H1 (cell line): ENCODE data around the gene ALDH4A1. TPM values are rescaled to one million over a fixed set of nuclear protein-coding genes. Genes with fewer than 3 reads are reported as not detected.

Source experiments
- CTCF ChIA-PET: fragments of 300-600 bp; sonication (Branson Sonifier 250); formaldehyde crosslinking; loops from one replicate; lab custom pipeline; 2021; ENCODE audit not compliant: partially characterized antibody; lab: Charles Lee
- POLR2A ChIA-PET: fragments of 300-600 bp; sonication (Branson Sonifier 250); formaldehyde crosslinking; loops from one replicate; lab custom pipeline; 2021; ENCODE audit warnings: inconsistent platforms; ENCODE audit not compliant: partially characterized antibody; lab: Charles Lee
- DNase-seq, 2 experiments: peaks; one replicate each; pipeline versions ENCODE4 v3.0.0 to v3.0.0-alpha.2; 2010 to 2022; ENCODE audit warnings: low spot score in 2 of 2, low read depth in 1 of 2, mixed read lengths in 1 of 2
- FAIRE-seq: peaks from 2 replicates; lab custom pipeline; 2011; peaks lifted over from hg19 to GRCh38; lab: Jason Lieb, UNC
- H2AFZ ChIP-seq: 2 replicates; pipeline ENCODE4 v1.8.1; 2012; ENCODE audit warnings: low read length, inconsistent platforms
- H2AK5ac ChIP-seq: 2 replicates; pipeline ENCODE4 v1.6.1; 2013; ENCODE audit warnings: low read depth, low read length
- H2BK120ac ChIP-seq: replicated peaks from 2 replicates; pipeline ENCODE3; 2013; ENCODE audit warnings: low read depth, low read length, inconsistent platforms
- H2BK12ac ChIP-seq: 2 replicates; pipeline ENCODE4 v1.6.1; 2013; ENCODE audit warnings: low read depth, low read length
- H2BK15ac ChIP-seq: 2 replicates; pipeline ENCODE4 v1.6.1; 2013; ENCODE audit warnings: low read length
- H2BK20ac ChIP-seq: 2 replicates; pipeline ENCODE4 v1.6.1; 2013; ENCODE audit warnings: low read length
- H2BK5ac ChIP-seq: 2 replicates; pipeline ENCODE4 v1.6.1; 2013; ENCODE audit warnings: low read depth, low read length
- H3K14ac ChIP-seq: 2 replicates; pipeline ENCODE4 v1.6.1; 2013; ENCODE audit warnings: inconsistent platforms; ENCODE audit not compliant: insufficient read length
- H3K18ac ChIP-seq: 2 replicates; pipeline ENCODE4 v1.6.1; 2013; ENCODE audit warnings: low read length; ENCODE audit errors: extremely low read depth
- H3K23ac ChIP-seq: 2 replicates; pipeline ENCODE4 v1.6.1; 2013; ENCODE audit warnings: inconsistent platforms; ENCODE audit not compliant: insufficient read length
- H3K23me2 ChIP-seq: 2 replicates; pipeline ENCODE4 v1.6.1; 2013; ENCODE audit warnings: low read depth, low read length
- H3K27ac ChIP-seq: 2 replicates; pipeline ENCODE4 v1.6.1; 2011; ENCODE audit warnings: low read depth, low read length, inconsistent platforms
- H3K27me3 ChIP-seq, 4 experiments: replicated peaks in 1 of 4; 1 replicate in 1 of 4; 2 replicates in 3 of 4; pipeline versions ENCODE4 v1.6.1 to v1.8.1; 2011 to 2013; ENCODE audit warnings: low read length in 3 of 4, mild to moderate bottlenecking in 3 of 4, inconsistent platforms in 2 of 4, mixed read lengths in 2 of 4, moderate library complexity in 1 of 4; ENCODE audit not compliant: control insufficient read depth in 3 of 4, insufficient read depth in 3 of 4; ENCODE audit errors: extremely low read depth in 1 of 4
- H3K36me3 ChIP-seq, 4 experiments: 2 replicates each; pipeline versions ENCODE4 v1.6.1 to v1.8.1; 2011 to 2013; ENCODE audit warnings: mild to moderate bottlenecking in 4 of 4, low read length in 3 of 4, moderate library complexity in 2 of 4, control low read depth in 1 of 4, inconsistent platforms in 1 of 4; ENCODE audit not compliant: insufficient read depth in 4 of 4, control insufficient read depth in 2 of 4
- H3K4ac ChIP-seq: replicated peaks from 2 replicates; pipeline ENCODE3; 2013; ENCODE audit warnings: low read length, low read depth, mixed read lengths, inconsistent platforms; ENCODE audit not compliant: insufficient read length
- H3K4me1 ChIP-seq, 4 experiments: replicated peaks in 1 of 4; 1 replicate in 1 of 4; 2 replicates in 3 of 4; pipeline versions ENCODE4 v1.6.1 to v1.8.1; 2011 to 2013; ENCODE audit warnings: low read length in 3 of 4, inconsistent platforms in 2 of 4, mixed read lengths in 1 of 4; ENCODE audit not compliant: insufficient read depth in 4 of 4, control insufficient read depth in 3 of 4
- H3K4me2 ChIP-seq, 2 experiments: 2 replicates each; pipeline versions ENCODE4 v1.6.1 to v1.8.1; 2011 to 2013; ENCODE audit warnings: low read depth in 2 of 2, low read length in 2 of 2, control low read depth in 1 of 2, inconsistent platforms in 1 of 2, mild to moderate bottlenecking in 1 of 2; ENCODE audit not compliant: insufficient read depth in 1 of 2
- H3K4me3 ChIP-seq, 4 experiments: fragments of 200-600, 300-600 bp in 1 of 4; sonication (generic), shearing (Covaris generic), sonication (Bioruptor Twin) in 1 of 4; 2 replicates each; pipeline versions ENCODE4 v1.5.1 to v1.8.1; 2011 to 2016; ENCODE audit warnings: low read length in 4 of 4, low read depth in 3 of 4, control low read depth in 2 of 4, inconsistent platforms in 2 of 4, mild to moderate bottlenecking in 2 of 4, mixed read lengths in 1 of 4, moderate library complexity in 1 of 4; ENCODE audit not compliant: insufficient read depth in 2 of 4; ENCODE audit errors: extremely low read depth in 1 of 4
- H3K56ac ChIP-seq: replicated peaks from 2 replicates; pipeline ENCODE3; 2013; ENCODE audit warnings: low read depth, mild to moderate bottlenecking, mixed read lengths, low read length, inconsistent platforms; ENCODE audit not compliant: insufficient read length
- H3K79me1 ChIP-seq: 2 replicates; pipeline ENCODE4 v1.6.1; 2013; ENCODE audit warnings: low read depth, low read length, control low read depth
- H3K79me2 ChIP-seq, 2 experiments: 2 replicates each; pipeline versions ENCODE4 v1.6.1 to v1.8.1; 2012 to 2013; ENCODE audit warnings: low read length in 2 of 2, mild to moderate bottlenecking in 2 of 2, inconsistent platforms in 1 of 2; ENCODE audit not compliant: insufficient read depth in 2 of 2, control insufficient read depth in 1 of 2
- H3K9ac ChIP-seq, 4 experiments: replicated peaks in 1 of 4; 1 replicate in 1 of 4; 2 replicates in 3 of 4; pipeline versions ENCODE4 v1.6.1 to v1.8.1; 2011 to 2013; ENCODE audit warnings: low read depth in 3 of 4, low read length in 3 of 4, control low read depth in 2 of 4, mild to moderate bottlenecking in 2 of 4, moderate library complexity in 2 of 4, inconsistent platforms in 1 of 4; ENCODE audit errors: extremely low read depth in 1 of 4
- H3K9me3 ChIP-seq, 2 experiments: 2 replicates each; pipeline versions ENCODE4 v1.6.1 to v1.8.1; 2012 to 2013; ENCODE audit warnings: mild to moderate bottlenecking in 2 of 2, moderate library complexity in 2 of 2, control low read depth in 1 of 2, inconsistent platforms in 1 of 2, low read depth in 1 of 2, low read length in 1 of 2, mixed read lengths in 1 of 2; ENCODE audit not compliant: insufficient read depth in 2 of 2
- H4K20me1 ChIP-seq, 2 experiments: replicated peaks in 1 of 2; 2 replicates each; pipeline versions ENCODE3 to v1.8.1; 2011 to 2013; ENCODE audit warnings: inconsistent platforms in 2 of 2, low read length in 2 of 2, mild to moderate bottlenecking in 1 of 2; ENCODE audit not compliant: insufficient read depth in 2 of 2, control insufficient read depth in 1 of 2
- H4K5ac ChIP-seq: 2 replicates; pipeline ENCODE4 v1.6.1; 2013; ENCODE audit warnings: low read length, low read depth, mixed read lengths, inconsistent platforms; ENCODE audit not compliant: insufficient read length
- H4K8ac ChIP-seq: 2 replicates; pipeline ENCODE4 v1.8.0; 2013; ENCODE audit warnings: mild to moderate bottlenecking, moderate library complexity, low read length, inconsistent platforms; ENCODE audit not compliant: insufficient read depth; ENCODE audit errors: extremely low read depth
- H4K91ac ChIP-seq: replicated peaks from 2 replicates; pipeline ENCODE3; 2013; ENCODE audit warnings: low read length, mixed read lengths, inconsistent platforms; ENCODE audit not compliant: insufficient read length
- ATF3 ChIP-seq: IDR thresholded peaks from 2 replicates; pipeline ENCODE4 v1.6.1; 2011; ENCODE audit warnings: low read depth, mild to moderate bottlenecking, low read length; ENCODE audit not compliant: insufficient read depth
- RAD21 ChIP-seq, 2 experiments: IDR thresholded peaks in 1 of 2; conservative IDR thresholded peaks in 1 of 2; 2 replicates each; pipeline ENCODE4 v1.6.1; 2011; ENCODE audit warnings: low read depth in 2 of 2, low read length in 2 of 2, improper control_type of control experiment in 1 of 2, inconsistent platforms in 1 of 2, mild to moderate bottlenecking in 1 of 2, moderate library complexity in 1 of 2
- TEAD4 ChIP-seq: IDR thresholded peaks from 2 replicates; pipeline ENCODE4 v1.6.1; 2012; ENCODE audit warnings: low read depth, low read length, inconsistent platforms, mixed read lengths
- WGBS, 2 experiments: shearing (Covaris generic) in 1 of 2; methylation state at CpG; one replicate each; pipeline versions ENCODE4 v1.1.6 to v1.1.7; 2013 to 2015; ENCODE audit warnings: low lambda C conversion rate in 2 of 2, mixed read lengths in 2 of 2, inconsistent platforms in 1 of 2, low coverage in 1 of 2, missing lambda C conversion rate in 1 of 2; ENCODE audit not compliant: insufficient replicate concordance in 2 of 2, insufficient coverage in 1 of 2, insufficient read length in 1 of 2; ENCODE audit errors: extremely low coverage in 1 of 2, missing lambda C conversion rate in 1 of 2; 5-methylcytosine and 5-hydroxymethylcytosine counted together
- polyA plus RNA-seq, 7 experiments: library from polyadenylated mRNA; depleted of rRNA in 3 of 7; stranded (reverse) in 5 of 7; unstranded in 2 of 7; fragments of >200 nt in 5 of 7; fragments of 200-250 nt in 2 of 7; gene quantifications; 1 replicate in 5 of 7; 2 replicates in 1 of 7; 4 replicates in 1 of 7; pipeline versions ENCODE4 v1.2.1 to v1.2.3, GENCODE V29; 2011 to 2013; ENCODE audit warnings: missing spikeins in 2 of 7, mixed read lengths in 2 of 7
- total RNA-seq: library from RNA; stranded (reverse); fragmentation: NEBNext Ultra II Directional; extraction: Animal tissue kit (Norgen Biotek cat#: 25700); gene quantifications from 2 replicates; pipeline ENCODE4 v1.2.1, GENCODE V29; 2021

Gene ALDH4A1
- total and polyA plus RNA-seq, 2 of the 8 experiments (the other 6 are each of a cell fraction or from before 2014, with no cell fraction given) = 30.3 to 35.9 TPM

DNA sequence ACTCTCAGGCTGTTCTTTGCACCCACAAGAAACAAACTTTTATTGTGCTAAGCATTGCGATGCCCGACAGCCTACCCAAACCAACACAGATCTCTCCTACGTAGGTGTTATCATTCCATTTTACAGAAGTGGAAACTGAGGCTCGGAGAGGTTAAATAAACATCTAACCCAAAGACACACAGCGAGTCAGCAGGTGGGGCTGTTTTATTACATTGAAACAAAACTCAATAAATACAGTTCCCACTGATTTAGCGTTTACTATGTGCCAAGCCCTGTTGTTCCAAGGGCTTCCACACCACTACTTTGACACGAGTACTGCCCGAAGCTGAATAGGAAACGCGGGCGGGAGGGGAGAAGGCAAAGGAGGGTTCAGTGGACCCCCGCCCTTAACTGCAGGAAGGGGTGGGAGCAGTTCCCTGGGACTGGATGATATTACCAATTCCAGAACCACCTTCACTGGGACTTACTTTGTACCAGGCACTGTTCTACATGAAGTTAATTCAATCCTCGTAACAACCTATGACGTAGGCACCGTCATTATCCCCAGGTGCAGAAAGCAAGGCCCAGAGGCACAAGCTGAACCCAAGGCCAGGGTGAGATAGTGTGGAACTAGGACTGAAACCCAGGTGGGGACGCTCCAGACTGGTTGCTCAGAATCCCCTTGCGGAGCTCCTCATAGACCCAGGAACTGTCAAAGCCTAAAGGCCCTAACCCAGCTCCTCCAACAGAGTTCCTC, 19.3 kb upstream of the ALDH4A1 start:
- ChIA-PET CTCF (interaction anchor here (0.5 to 7.0 kb wide), 9 partner anchors 8 to 340 kb away, joined by 3 to 46 read pairs (median 5); no protein-coding TSS in a partner anchor), POLR2A (interaction anchor here (0.7 to 2.0 kb wide), 4 partner anchors 19 to 340 kb away, joined by 3 to 7 read pairs (median 3); partner anchors contain the start of genes ALDH4A1 and IFFO2)
- no peak overlapping the region for H2BK15ac ChIP-seq
- H3K4me3 ChIP-seq = no peak overlapping the region
- no peak overlapping the region for H3K9ac ChIP-seq
- H3K36me3 ChIP-seq = no peaks in the 10 kb centered on the region
- H3K4ac ChIP-seq = no peak overlapping the region
- no peak overlapping the region for H4K91ac ChIP-seq
- no peak overlapping the region for H3K56ac ChIP-seq
- H3K79me1 ChIP-seq = 0 out of 2 replicates have a peak, but pooled peaks cover 3% of the 10 kb centered on the region
- TF ChIP-seq ATF3 (no peak), RAD21 (IDR thresholded peaks at IDR 0.05 in 1 of 2, conservative IDR thresholded peaks at IDR 0.05 in 1 of 2; ENCODE audit: low read depth in 2 of 2, low read length in 2 of 2) (peak in 1 of 2 experiments; percentile 18; a peak in 1 of 4 replicates), TEAD4 (no peak)
- no peak overlapping the region; the same call in 1 of the 2 replicates for H4K8ac ChIP-seq
- H3K14ac ChIP-seq = no peak overlapping the region
- H3K18ac ChIP-seq = no peak overlapping the region
- H2AK5ac ChIP-seq = no peak overlapping the region
- DNase-seq (no peak), FAIRE-seq (no peak)
- no peaks in the 10 kb centered on the region for H4K20me1 ChIP-seq
- no peak overlapping the region for H2BK12ac ChIP-seq
- H3K4me2 ChIP-seq = no peak overlapping the region
- no peak overlapping the region for H2AFZ ChIP-seq
- H3K27me3 ChIP-seq = no peaks in the 10 kb centered on the region
- no peaks in the 10 kb centered on the region for H3K9me3 ChIP-seq
- no peak overlapping the region for H2BK20ac ChIP-seq
- peaks cover 7% of the 10 kb centered on the region; the same call in 1 of the 2 replicates for H3K23me2 ChIP-seq
- H3K27ac ChIP-seq = no peak overlapping the region
- no peaks in the 10 kb centered on the region for H3K79me2 ChIP-seq
- no peak overlapping the region for H3K23ac ChIP-seq
- H4K5ac ChIP-seq = no peak overlapping the region
- H2BK5ac ChIP-seq = no peak overlapping the region
- no peak overlapping the region for H2BK120ac ChIP-seq
- H3K4me1 ChIP-seq = peaks cover 0 to 12% (median 8%) of the 10 kb centered on the region in 4 experiments; a peak in 6 of 7 replicates
- WGBS, 2 experiments = 89% methylated on average over 17 of the region's 17 CpGs; no CpG with 5 or more reads in 1 of the 2 experiments
